Mesenchymal stem cell (in vitro differentiated cells and primary cell): ENCODE data around the gene RFC4.

Source experiments
- DNase-seq: peaks from one replicate; pipeline ENCODE4 v3.0.0-alpha.2; 2013
- H2AFZ ChIP-seq: one replicate; pipeline ENCODE4 v1.6.1; 2013; ENCODE audit warnings: low read depth, mild to moderate bottlenecking, control low read depth, inconsistent platforms, low read length, moderate library complexity
- H2AK5ac ChIP-seq: 2 replicates; pipeline ENCODE4 v1.6.1; 2013; ENCODE audit warnings: low read length, moderate library complexity, mild to moderate bottlenecking, inconsistent platforms; ENCODE audit not compliant: severe bottlenecking
- H2BK120ac ChIP-seq: one replicate; pipeline ENCODE4 v1.6.1; 2013; ENCODE audit warnings: low read depth, mild to moderate bottlenecking, inconsistent platforms, low read length, moderate library complexity
- H2BK12ac ChIP-seq, 2 experiments: one replicate each; pipeline ENCODE4 v1.6.1; 2013; ENCODE audit warnings: inconsistent platforms in 2 of 2, low read length in 2 of 2, mild to moderate bottlenecking in 2 of 2, moderate library complexity in 2 of 2, control low read depth in 1 of 2
- H2BK15ac ChIP-seq: one replicate; pipeline ENCODE4 v1.6.1; 2013; ENCODE audit warnings: mild to moderate bottlenecking, low read depth, inconsistent platforms; ENCODE audit not compliant: poor library complexity, severe bottlenecking
- H2BK5ac ChIP-seq: 2 replicates; pipeline ENCODE4 v1.6.1; 2013; ENCODE audit warnings: low read depth, mild to moderate bottlenecking, low read length, control low read depth, inconsistent platforms; ENCODE audit not compliant: poor library complexity, severe bottlenecking
- H3K14ac ChIP-seq, 2 experiments: one replicate each; pipeline ENCODE4 v1.6.1; 2013; ENCODE audit warnings: inconsistent platforms in 2 of 2, low read length in 2 of 2, control low read depth in 1 of 2, mild to moderate bottlenecking in 1 of 2, moderate library complexity in 1 of 2
- H3K18ac ChIP-seq, 2 experiments: one replicate each; pipeline ENCODE4 v1.6.1; 2013; ENCODE audit warnings: inconsistent platforms in 2 of 2, low read length in 2 of 2, control low read depth in 1 of 2, low read depth in 1 of 2, mild to moderate bottlenecking in 1 of 2
- H3K23ac ChIP-seq, 2 experiments: one replicate each; pipeline ENCODE4 v1.6.1; 2013; ENCODE audit warnings: inconsistent platforms in 2 of 2, low read length in 2 of 2, mild to moderate bottlenecking in 2 of 2, moderate library complexity in 2 of 2, control low read depth in 1 of 2
- H3K27ac ChIP-seq: 2 replicates; pipeline ENCODE4 v1.5.1; 2013; ENCODE audit warnings: mild to moderate bottlenecking, moderate library complexity, low read length, control low read depth, inconsistent platforms; ENCODE audit not compliant: poor library complexity, severe bottlenecking
- H3K27me3 ChIP-seq, 2 experiments: 2 replicates each; pipeline versions ENCODE4 v1.6.1 to v1.7.0; 2013; ENCODE audit warnings: low read length in 2 of 2, mild to moderate bottlenecking in 2 of 2, moderate library complexity in 2 of 2, control low read depth in 1 of 2, inconsistent platforms in 1 of 2; ENCODE audit not compliant: control insufficient read depth in 1 of 2, insufficient read depth in 1 of 2
- H3K36me3 ChIP-seq, 2 experiments: 2 replicates each; pipeline versions ENCODE4 v1.6.1 to v1.7.0; 2013; ENCODE audit warnings: low read length in 2 of 2, control low read depth in 1 of 2, inconsistent platforms in 1 of 2, low read depth in 1 of 2, mild to moderate bottlenecking in 1 of 2; ENCODE audit not compliant: insufficient read depth in 2 of 2, control insufficient read depth in 1 of 2
- H3K4ac ChIP-seq, 2 experiments: one replicate each; pipeline ENCODE4 v1.6.1; 2013; ENCODE audit warnings: inconsistent platforms in 2 of 2, low read length in 2 of 2, mild to moderate bottlenecking in 2 of 2, moderate library complexity in 2 of 2, control low read depth in 1 of 2, low read depth in 1 of 2
- H3K4me1 ChIP-seq: 2 replicates; pipeline ENCODE4 v1.6.1; 2013; ENCODE audit warnings: low read depth, low read length, control low read depth; ENCODE audit not compliant: control insufficient read depth, insufficient read depth
- H3K4me2 ChIP-seq: 2 replicates; pipeline ENCODE4 v1.6.1; 2013; ENCODE audit warnings: low read length, mild to moderate bottlenecking, inconsistent platforms; ENCODE audit not compliant: poor library complexity, severe bottlenecking
- H3K4me3 ChIP-seq, 2 experiments: 2 replicates each; pipeline versions ENCODE4 v1.5.1 to v1.7.0; 2013; ENCODE audit warnings: low read length in 2 of 2, mild to moderate bottlenecking in 2 of 2, control low read depth in 1 of 2, low read depth in 1 of 2; ENCODE audit not compliant: insufficient read depth in 1 of 2
- H3K79me1 ChIP-seq: replicated peaks from 2 replicates; pipeline ENCODE4 v1.6.1; 2013; ENCODE audit warnings: mild to moderate bottlenecking, control low read depth, low read length, inconsistent platforms; ENCODE audit not compliant: poor library complexity, severe bottlenecking
- H3K9ac ChIP-seq: 2 replicates; pipeline ENCODE4 v1.7.0; 2013; ENCODE audit warnings: mild to moderate bottlenecking, low read length, moderate library complexity
- H3K9me3 ChIP-seq: 2 replicates; pipeline ENCODE4 v1.7.0; 2013; ENCODE audit warnings: mild to moderate bottlenecking, low read length; ENCODE audit not compliant: control insufficient read depth
- H4K8ac ChIP-seq: one replicate; pipeline ENCODE4 v1.6.1; 2013; ENCODE audit warnings: inconsistent platforms, mild to moderate bottlenecking, low read length, moderate library complexity
- H4K91ac ChIP-seq: one replicate; pipeline ENCODE4 v1.6.1; 2013; ENCODE audit warnings: mild to moderate bottlenecking, low read length, inconsistent platforms
- WGBS: methylation state at CpG from one replicate; pipeline ENCODE4 v1.1.7; 2013; ENCODE audit warnings: mixed read lengths; 5-methylcytosine and 5-hydroxymethylcytosine counted together

The RFC4 gene

GRCh38 chr3:186839874-186840641 lies 33.8 kb upstream of the RFC4 start:
- Histone ChIP-seq H2AFZ (no peak overlapping the region), H3K27ac (no peak overlapping the region), H2AK5ac (no peak overlapping the region), H4K8ac (no peak overlapping the region), H3K36me3 (no peaks in the 10 kb centered on the region), H3K23ac (no peak overlapping the region), H2BK15ac (no peak overlapping the region), H3K4me1 (no peaks in the 10 kb centered on the region), H4K91ac (no peak overlapping the region), H3K4ac (no peak overlapping the region), H3K27me3 (peaks cover 0 to 19% of the 10 kb centered on the region in 2 experiments), H3K14ac (no peak overlapping the region), H3K4me2 (no peak overlapping the region), H3K79me1 (no peaks in the 10 kb centered on the region), H2BK5ac (no peak overlapping the region), H3K4me3 (no peak overlapping the region), H3K18ac (no peak overlapping the region), H3K9me3 (no peaks in the 10 kb centered on the region), H2BK12ac (no peak overlapping the region), H2BK120ac (no peak overlapping the region), H3K9ac (no peak overlapping the region)
- no peak for DNase-seq
- WGBS = 96% methylated on average over 17 of the region's 17 CpGs

- no peak overlapping the region for H2BK12ac ChIP-seq
- H4K91ac ChIP-seq = no peak overlapping the region
- peaks cover 49 to 61% of the 10 kb centered on the region in 2 experiments for H3K27me3 ChIP-seq
- no peak overlapping the region for H4K8ac ChIP-seq
- no peaks in the 10 kb centered on the region for H3K36me3 ChIP-seq
- H3K23ac ChIP-seq = no peak overlapping the region
- no peak overlapping the region for H3K4me3 ChIP-seq
- DNase-seq = no peak
- H2AK5ac ChIP-seq = no peak overlapping the region
- H3K4me2 ChIP-seq = no peak overlapping the region
- H3K18ac ChIP-seq = no peak overlapping the region
- H2AFZ ChIP-seq = no peak overlapping the region
- peaks cover 4% of the 10 kb centered on the region for H3K4me1 ChIP-seq
- H3K4ac ChIP-seq = no peak overlapping the region
- H3K9me3 ChIP-seq = no peaks in the 10 kb centered on the region
- no peak overlapping the region for H2BK5ac ChIP-seq
- 100% methylated on average over 1 of the region's 1 CpG for WGBS
- H3K14ac ChIP-seq = no peak overlapping the region
- H2BK120ac ChIP-seq = no peak overlapping the region
- no peak overlapping the region for H3K9ac ChIP-seq
- H3K79me1 ChIP-seq = no peaks in the 10 kb centered on the region
- H3K27ac ChIP-seq = no peak overlapping the region
- H2BK15ac ChIP-seq = no peak overlapping the region
Observed at GRCh38 chr3:186832276-186832675, 26.0 kb upstream of the RFC4 start.

- WGBS = 83% methylated on average over 3 of the region's 4 CpGs
- no peak overlapping the region for H3K23ac ChIP-seq
- no peak overlapping the region for H2AK5ac ChIP-seq
Observed at GRCh38 chr3:186831798-186832197, 25.5 kb upstream of the RFC4 start.

GRCh38 chr3:186828340-186828739 lies 22.1 kb upstream of the RFC4 start:
- Histone ChIP-seq H3K4ac (no peak overlapping the region), H3K18ac (no peak overlapping the region), H3K27ac (no peak overlapping the region), H2AFZ (no peak overlapping the region), H3K27me3 (peaks cover 49 to 54% of the 10 kb centered on the region in 2 experiments), H3K79me1 (no peaks in the 10 kb centered on the region), H3K9ac (no peak overlapping the region), H3K36me3 (no peaks in the 10 kb centered on the region), H3K14ac (no peak overlapping the region), H4K91ac (no peak overlapping the region), H4K8ac (no peak overlapping the region), H2BK12ac (no peak overlapping the region), H3K23ac (no peak overlapping the region), H3K4me2 (no peak overlapping the region), H3K9me3 (no peaks in the 10 kb centered on the region), H2AK5ac (no peak overlapping the region), H2BK15ac (no peak overlapping the region), H2BK120ac (no peak overlapping the region), H2BK5ac (no peak overlapping the region), H3K4me3 (no peak overlapping the region), H3K4me1 (peaks cover 29% of the 10 kb centered on the region)
- 72% methylated on average over 4 of the region's 5 CpGs for WGBS
- DNase-seq = no peak

More at GRCh38 chr3:186831798-186832197, 25.5 kb upstream of the RFC4 start:
- Histone ChIP-seq H3K36me3 (no peaks in the 10 kb centered on the region), H3K27ac (no peak overlapping the region), H2BK12ac (no peak overlapping the region), H2BK120ac (no peak overlapping the region), H3K9me3 (no peaks in the 10 kb centered on the region), H2BK5ac (no peak overlapping the region), H2AFZ (no peak overlapping the region), H3K4me2 (no peak overlapping the region), H4K8ac (no peak overlapping the region), H3K14ac (no peak overlapping the region), H3K9ac (no peak overlapping the region), H3K27me3 (peaks cover 49 to 61% of the 10 kb centered on the region in 2 experiments), H3K4ac (no peak overlapping the region), H3K4me3 (no peak overlapping the region), H3K79me1 (no peaks in the 10 kb centered on the region), H2BK15ac (no peak overlapping the region), H3K18ac (no peak overlapping the region), H4K91ac (no peak overlapping the region), H3K4me1 (peaks cover 4% of the 10 kb centered on the region)
- DNase-seq = no peak
